Daoy (cell line): ENCODE data around the gene ADCY5. TPM values are rescaled to one million over a fixed set of nuclear protein-coding genes. Genes with fewer than 3 reads are reported as not detected.

ENCODE experiments used
- DNase-seq: peaks from one replicate; pipeline ENCODE4 v3.0.0-alpha.2; 2015; ENCODE audit warnings: low read depth
- total RNA-seq: library from RNA; depleted of rRNA; stranded (reverse); fragments of >200 nt; shearing (Covaris generic); gene quantifications from 2 replicates; pipeline ENCODE4 v1.2.3, GENCODE V29; 2014

Gene ADCY5
- total RNA-seq, 1 experiment from 2014 or later: 0.06 TPM

- DNase-seq: no peak
These were observed 62.3 kb downstream of the ADCY5 start for GRCh38 chr3:123386477-123387040.

- peak; percentile 62 for DNase-seq
These were observed 62.9 kb downstream of the ADCY5 start for GRCh38 chr3:123385981-123386380.

- no peak for DNase-seq
These were observed 63.4 kb downstream of the ADCY5 start for GRCh38 chr3:123385499-123385898.

- no peak for DNase-seq
These were observed 63.9 kb downstream of the ADCY5 start for GRCh38 chr3:123385001-123385401.

GRCh38 chr3:123384256-123384655 lies 64.6 kb downstream of the ADCY5 start:
- no peak for DNase-seq

- DNase-seq: no peak
These were observed 65.5 kb downstream of the ADCY5 start for GRCh38 chr3:123383091-123384053.

GRCh38 chr3:123380261-123380660 lies 68.6 kb downstream of the ADCY5 start:
- no peak for DNase-seq

- DNase-seq: no peak
These were observed 69.7 kb downstream of the ADCY5 start for GRCh38 chr3:123379041-123379830.

- no peak for DNase-seq
These were observed 70.4 kb downstream of the ADCY5 start for GRCh38 chr3:123378409-123378915.

- no peak for DNase-seq
These were observed 71.6 kb downstream of the ADCY5 start for GRCh38 chr3:123377243-123377740.

- DNase-seq: no peak
These were observed 72.2 kb downstream of the ADCY5 start for GRCh38 chr3:123376451-123377242.

- no peak for DNase-seq
These were observed 73.6 kb downstream of the ADCY5 start for GRCh38 chr3:123375014-123375940.

- DNase-seq: no peak
These were observed 74.9 kb downstream of the ADCY5 start for GRCh38 chr3:123374016-123374415.

- no peak for DNase-seq
These were observed 75.4 kb downstream of the ADCY5 start for GRCh38 chr3:123373474-123373987.

- DNase-seq: no peak
These were observed 76.0 kb downstream of the ADCY5 start for GRCh38 chr3:123372686-123373473.

- no peak for DNase-seq
These were observed 76.8 kb downstream of the ADCY5 start for GRCh38 chr3:123371859-123372685.

GRCh38 chr3:123371426-123371825 lies 77.5 kb downstream of the ADCY5 start:
- DNase-seq: no peak

- no peak for DNase-seq
These were observed 78.1 kb downstream of the ADCY5 start for GRCh38 chr3:123370819-123371218.
